ENCODE results near the gene BGN. TPM values are rescaled to one million over a fixed set of nuclear protein-coding genes. Genes with fewer than 3 reads are reported as not detected.

BGN gene
- total RNA-seq, 1 donor from 2014 or later, result 175 TPM

- intact Hi-C loops (cut with DNase I), result no loop called here
- no peak for DNase-seq (ENCODE audit: low spot score)
These were observed 52.4 kb downstream of the BGN start for GRCh38 chrX:153547195-153547594.

- intact Hi-C loops (cut with DNase I), result no loop called here
- DNase-seq (ENCODE audit: low spot score), result no peak
These were observed 54.5 kb downstream of the BGN start for GRCh38 chrX:153549231-153549630.

GRCh38 chrX:153549807-153550206 lies 55.0 kb downstream of the BGN start:
- intact Hi-C loops (cut with DNase I), result no loop called here
- DNase-seq (ENCODE audit: low spot score), result no peak

GRCh38 chrX:153551135-153551534 lies 56.4 kb downstream of the BGN start:
- DNase-seq (ENCODE audit: low spot score), result no peak
- intact Hi-C loops (cut with DNase I), result no loop called here

- intact Hi-C loops (cut with DNase I), result loop anchor here (2.0 to 5.0 kb wide), 2 partner anchors 44 to 113 kb away; partner anchors contain the start of gene CCNQ
- no peak for DNase-seq (ENCODE audit: low spot score)
These were observed 59.9 kb downstream of the BGN start for GRCh38 chrX:153554519-153555167.

- intact Hi-C loops (cut with DNase I), result loop anchor here (5.0 kb wide), 1 partner anchor 111 kb away; no protein-coding TSS in a partner anchor
- DNase-seq (ENCODE audit: low spot score), result no peak
These were observed 62.0 kb downstream of the BGN start for GRCh38 chrX:153556767-153557166.

- no peak for DNase-seq (ENCODE audit: low spot score)
- intact Hi-C loops (cut with DNase I), result loop anchor here (5.0 kb wide), 1 partner anchor 110 kb away; no protein-coding TSS in a partner anchor
These were observed 63.0 kb downstream of the BGN start for GRCh38 chrX:153557618-153558355.

Other genes with a start within 250 kb of the BGN start
- not detected for gene PNMA6F, start 173.2 kb upstream of the BGN start, total RNA-seq
- gene ZNF275, start 160.8 kb upstream of the BGN start, total RNA-seq, result 6.1 TPM
- gene PNMA6E, start 93.6 kb upstream of the BGN start, total RNA-seq, result not detected
- gene ZFP92, start 83.5 kb upstream of the BGN start, total RNA-seq, result 0.40 TPM
- gene TREX2, start 48.9 kb upstream of the BGN start, total RNA-seq, result 0.19 TPM
- gene HAUS7, start 24.4 kb upstream of the BGN start, total RNA-seq, result 13.4 TPM
- 0.16 TPM for gene ATP2B3, start 22.7 kb downstream of the BGN start, total RNA-seq
- 23.3 TPM for gene CCNQ, start 104.2 kb downstream of the BGN start, total RNA-seq
- gene DUSP9, start 152.2 kb downstream of the BGN start, total RNA-seq, result not detected
- 7.6 TPM for gene PNCK, start 178.8 kb downstream of the BGN start, total RNA-seq
- gene SLC6A8, start 192.9 kb downstream of the BGN start, total RNA-seq, result 144 TPM
- 98.0 TPM for gene BCAP31, start 229.4 kb downstream of the BGN start, total RNA-seq
- 15.1 TPM for gene ABCD1, start 229.9 kb downstream of the BGN start, total RNA-seq